ENCODE results near the gene NRG2.

DNA sequence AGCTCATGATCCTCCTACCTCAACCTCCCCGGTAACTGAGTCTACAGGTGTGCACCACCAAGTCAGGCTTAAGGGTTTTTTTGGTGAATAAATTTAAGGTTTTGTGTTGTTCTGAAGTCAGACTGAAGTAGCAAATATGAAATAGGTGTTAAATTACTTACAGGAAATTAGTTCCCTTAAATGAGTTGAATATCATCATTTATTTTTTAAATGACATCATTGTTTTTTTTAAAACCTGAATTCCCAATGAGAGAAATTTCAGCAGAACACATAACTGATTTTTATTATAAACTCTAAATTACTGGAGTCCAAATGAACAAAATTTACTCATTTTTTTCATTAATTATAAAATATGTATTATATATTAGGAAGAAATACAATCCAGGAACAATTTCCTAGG lies 33.0 kb upstream of the NRG2 start:
- TF ChIP-seq, protein P1, sequence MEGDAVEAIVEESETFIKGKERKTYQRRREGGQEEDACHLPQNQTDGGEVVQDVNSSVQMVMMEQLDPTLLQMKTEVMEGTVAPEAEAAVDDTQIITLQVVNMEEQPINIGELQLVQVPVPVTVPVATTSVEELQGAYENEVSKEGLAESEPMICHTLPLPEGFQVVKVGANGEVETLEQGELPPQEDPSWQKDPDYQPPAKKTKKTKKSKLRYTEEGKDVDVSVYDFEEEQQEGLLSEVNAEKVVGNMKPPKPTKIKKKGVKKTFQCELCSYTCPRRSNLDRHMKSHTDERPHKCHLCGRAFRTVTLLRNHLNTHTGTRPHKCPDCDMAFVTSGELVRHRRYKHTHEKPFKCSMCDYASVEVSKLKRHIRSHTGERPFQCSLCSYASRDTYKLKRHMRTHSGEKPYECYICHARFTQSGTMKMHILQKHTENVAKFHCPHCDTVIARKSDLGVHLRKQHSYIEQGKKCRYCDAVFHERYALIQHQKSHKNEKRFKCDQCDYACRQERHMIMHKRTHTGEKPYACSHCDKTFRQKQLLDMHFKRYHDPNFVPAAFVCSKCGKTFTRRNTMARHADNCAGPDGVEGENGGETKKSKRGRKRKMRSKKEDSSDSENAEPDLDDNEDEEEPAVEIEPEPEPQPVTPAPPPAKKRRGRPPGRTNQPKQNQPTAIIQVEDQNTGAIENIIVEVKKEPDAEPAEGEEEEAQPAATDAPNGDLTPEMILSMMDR (IDR thresholded peaks at IDR 0.05; ENCODE audit: insufficient read depth, low read length, poor library complexity, severe bottlenecking) = no peak
- no peak for TF ChIP-seq EZH2phosphoT487 (conservative IDR thresholded peaks at IDR 0.05; ENCODE audit: low read length)
